ENCODE measurements around the gene ACTL6B.
A peak's percentile ranks its signal among the peaks of the same experiment; 100 is the strongest.

The ACTL6B gene

GRCh38 chr7:100683659-100684533 lies 27.6 kb upstream of the ACTL6B start:
- no peak for DNase-seq (ENCODE audit: low spot score)

- no peak for DNase-seq (ENCODE audit: low spot score)
These were observed 26.9 kb upstream of the ACTL6B start for GRCh38 chr7:100682991-100683658.

- DNase-seq (ENCODE audit: low spot score) = no peak
These were observed 26.0 kb upstream of the ACTL6B start for GRCh38 chr7:100682228-100682741.

- DNase-seq (ENCODE audit: low spot score) = no peak
These were observed 25.4 kb upstream of the ACTL6B start for GRCh38 chr7:100681491-100682227.

GRCh38 chr7:100680576-100681271 lies 24.5 kb upstream of the ACTL6B start:
- no peak for DNase-seq (ENCODE audit: low spot score)

GRCh38 chr7:100679927-100680575 lies 23.8 kb upstream of the ACTL6B start:
- DNase-seq (ENCODE audit: low spot score) = no peak

- DNase-seq (ENCODE audit: low spot score) = no peak
These were observed 23.1 kb upstream of the ACTL6B start for GRCh38 chr7:100679129-100679926.

- no peak for DNase-seq (ENCODE audit: low spot score)
These were observed 22.2 kb upstream of the ACTL6B start for GRCh38 chr7:100678291-100678984.

GRCh38 chr7:100677308-100678267 lies 21.3 kb upstream of the ACTL6B start:
- DNase-seq (ENCODE audit: low spot score) = no peak

GRCh38 chr7:100676501-100677306 lies 20.5 kb upstream of the ACTL6B start:
- no peak for DNase-seq (ENCODE audit: low spot score)

GRCh38 chr7:100675581-100676350 lies 19.5 kb upstream of the ACTL6B start:
- DNase-seq (ENCODE audit: low spot score) = peak; percentile 93

GRCh38 chr7:100675105-100675451 lies 18.8 kb upstream of the ACTL6B start:
- no peak for DNase-seq (ENCODE audit: low spot score)

- no peak for DNase-seq (ENCODE audit: low spot score)
These were observed 18.3 kb upstream of the ACTL6B start for GRCh38 chr7:100674411-100675104.

GRCh38 chr7:100673942-100674410 lies 17.7 kb upstream of the ACTL6B start:
- DNase-seq (ENCODE audit: low spot score) = no peak

GRCh38 chr7:100673302-100673941 lies 17.2 kb upstream of the ACTL6B start, which contains the start of gene GNB2:
TSS of gene GNB2 (plus strand) at chr7:100673740. CDS start at chr7:100676266, 2,526 bp downstream.
- peak; percentile 99 for DNase-seq (ENCODE audit: low spot score)

Measured in CD4-positive, alpha-beta T cell treated with Interleukin-6 at 100 ng/mL for 8 hours (primary cell).